H1 (cell line): ENCODE results near the gene DESI1. TPM values are rescaled to one million over a fixed set of nuclear protein-coding genes. Genes with fewer than 3 reads are reported as not detected.

Experiments
- CTCF ChIA-PET: fragments of 300-600 bp; sonication (Branson Sonifier 250); formaldehyde crosslinking; loops from one replicate; lab custom pipeline; 2021; ENCODE audit not compliant: partially characterized antibody; lab: Charles Lee
- POLR2A ChIA-PET: fragments of 300-600 bp; sonication (Branson Sonifier 250); formaldehyde crosslinking; loops from one replicate; lab custom pipeline; 2021; ENCODE audit warnings: inconsistent platforms; ENCODE audit not compliant: partially characterized antibody; lab: Charles Lee
- DNase-seq, 2 experiments: peaks; one replicate each; pipeline versions ENCODE4 v3.0.0 to v3.0.0-alpha.2; 2010 to 2022; ENCODE audit warnings: low spot score in 2 of 2, low read depth in 1 of 2, mixed read lengths in 1 of 2
- FAIRE-seq: peaks from 2 replicates; lab custom pipeline; 2011; peaks lifted over from hg19 to GRCh38; lab: Jason Lieb, UNC
- H2AFZ ChIP-seq: 2 replicates; pipeline ENCODE4 v1.8.1; 2012; ENCODE audit warnings: low read length, inconsistent platforms
- H2AK5ac ChIP-seq: 2 replicates; pipeline ENCODE4 v1.6.1; 2013; ENCODE audit warnings: low read depth, low read length
- H2BK120ac ChIP-seq: replicated peaks from 2 replicates; pipeline ENCODE3; 2013; ENCODE audit warnings: low read depth, low read length, inconsistent platforms
- H2BK12ac ChIP-seq: 2 replicates; pipeline ENCODE4 v1.6.1; 2013; ENCODE audit warnings: low read depth, low read length
- H2BK15ac ChIP-seq: 2 replicates; pipeline ENCODE4 v1.6.1; 2013; ENCODE audit warnings: low read length
- H2BK20ac ChIP-seq: 2 replicates; pipeline ENCODE4 v1.6.1; 2013; ENCODE audit warnings: low read length
- H2BK5ac ChIP-seq: 2 replicates; pipeline ENCODE4 v1.6.1; 2013; ENCODE audit warnings: low read depth, low read length
- H3K14ac ChIP-seq: 2 replicates; pipeline ENCODE4 v1.6.1; 2013; ENCODE audit warnings: inconsistent platforms; ENCODE audit not compliant: insufficient read length
- H3K18ac ChIP-seq: 2 replicates; pipeline ENCODE4 v1.6.1; 2013; ENCODE audit warnings: low read length; ENCODE audit errors: extremely low read depth
- H3K23ac ChIP-seq: 2 replicates; pipeline ENCODE4 v1.6.1; 2013; ENCODE audit warnings: inconsistent platforms; ENCODE audit not compliant: insufficient read length
- H3K23me2 ChIP-seq: 2 replicates; pipeline ENCODE4 v1.6.1; 2013; ENCODE audit warnings: low read depth, low read length
- H3K27ac ChIP-seq: 2 replicates; pipeline ENCODE4 v1.6.1; 2011; ENCODE audit warnings: low read depth, low read length, inconsistent platforms
- H3K27me3 ChIP-seq, 4 experiments: replicated peaks in 1 of 4; 1 replicate in 1 of 4; 2 replicates in 3 of 4; pipeline versions ENCODE4 v1.6.1 to v1.8.1; 2011 to 2013; ENCODE audit warnings: low read length in 3 of 4, mild to moderate bottlenecking in 3 of 4, inconsistent platforms in 2 of 4, mixed read lengths in 2 of 4, moderate library complexity in 1 of 4; ENCODE audit not compliant: control insufficient read depth in 3 of 4, insufficient read depth in 3 of 4; ENCODE audit errors: extremely low read depth in 1 of 4
- H3K36me3 ChIP-seq, 4 experiments: 2 replicates each; pipeline versions ENCODE4 v1.6.1 to v1.8.1; 2011 to 2013; ENCODE audit warnings: mild to moderate bottlenecking in 4 of 4, low read length in 3 of 4, moderate library complexity in 2 of 4, control low read depth in 1 of 4, inconsistent platforms in 1 of 4; ENCODE audit not compliant: insufficient read depth in 4 of 4, control insufficient read depth in 2 of 4
- H3K4ac ChIP-seq: replicated peaks from 2 replicates; pipeline ENCODE3; 2013; ENCODE audit warnings: low read length, low read depth, mixed read lengths, inconsistent platforms; ENCODE audit not compliant: insufficient read length
- H3K4me1 ChIP-seq, 4 experiments: replicated peaks in 1 of 4; 1 replicate in 1 of 4; 2 replicates in 3 of 4; pipeline versions ENCODE4 v1.6.1 to v1.8.1; 2011 to 2013; ENCODE audit warnings: low read length in 3 of 4, inconsistent platforms in 2 of 4, mixed read lengths in 1 of 4; ENCODE audit not compliant: insufficient read depth in 4 of 4, control insufficient read depth in 3 of 4
- H3K4me2 ChIP-seq, 2 experiments: 2 replicates each; pipeline versions ENCODE4 v1.6.1 to v1.8.1; 2011 to 2013; ENCODE audit warnings: low read depth in 2 of 2, low read length in 2 of 2, control low read depth in 1 of 2, inconsistent platforms in 1 of 2, mild to moderate bottlenecking in 1 of 2; ENCODE audit not compliant: insufficient read depth in 1 of 2
- H3K4me3 ChIP-seq, 4 experiments: fragments of 200-600, 300-600 bp in 1 of 4; sonication (generic), shearing (Covaris generic), sonication (Bioruptor Twin) in 1 of 4; 2 replicates each; pipeline versions ENCODE4 v1.5.1 to v1.8.1; 2011 to 2016; ENCODE audit warnings: low read length in 4 of 4, low read depth in 3 of 4, control low read depth in 2 of 4, inconsistent platforms in 2 of 4, mild to moderate bottlenecking in 2 of 4, mixed read lengths in 1 of 4, moderate library complexity in 1 of 4; ENCODE audit not compliant: insufficient read depth in 2 of 4; ENCODE audit errors: extremely low read depth in 1 of 4
- H3K56ac ChIP-seq: replicated peaks from 2 replicates; pipeline ENCODE3; 2013; ENCODE audit warnings: low read depth, mild to moderate bottlenecking, mixed read lengths, low read length, inconsistent platforms; ENCODE audit not compliant: insufficient read length
- H3K79me1 ChIP-seq: 2 replicates; pipeline ENCODE4 v1.6.1; 2013; ENCODE audit warnings: low read depth, low read length, control low read depth
- H3K79me2 ChIP-seq, 2 experiments: 2 replicates each; pipeline versions ENCODE4 v1.6.1 to v1.8.1; 2012 to 2013; ENCODE audit warnings: low read length in 2 of 2, mild to moderate bottlenecking in 2 of 2, inconsistent platforms in 1 of 2; ENCODE audit not compliant: insufficient read depth in 2 of 2, control insufficient read depth in 1 of 2
- H3K9ac ChIP-seq, 4 experiments: replicated peaks in 1 of 4; 1 replicate in 1 of 4; 2 replicates in 3 of 4; pipeline versions ENCODE4 v1.6.1 to v1.8.1; 2011 to 2013; ENCODE audit warnings: low read depth in 3 of 4, low read length in 3 of 4, control low read depth in 2 of 4, mild to moderate bottlenecking in 2 of 4, moderate library complexity in 2 of 4, inconsistent platforms in 1 of 4; ENCODE audit errors: extremely low read depth in 1 of 4
- H3K9me3 ChIP-seq, 2 experiments: 2 replicates each; pipeline versions ENCODE4 v1.6.1 to v1.8.1; 2012 to 2013; ENCODE audit warnings: mild to moderate bottlenecking in 2 of 2, moderate library complexity in 2 of 2, control low read depth in 1 of 2, inconsistent platforms in 1 of 2, low read depth in 1 of 2, low read length in 1 of 2, mixed read lengths in 1 of 2; ENCODE audit not compliant: insufficient read depth in 2 of 2
- H4K20me1 ChIP-seq, 2 experiments: replicated peaks in 1 of 2; 2 replicates each; pipeline versions ENCODE3 to v1.8.1; 2011 to 2013; ENCODE audit warnings: inconsistent platforms in 2 of 2, low read length in 2 of 2, mild to moderate bottlenecking in 1 of 2; ENCODE audit not compliant: insufficient read depth in 2 of 2, control insufficient read depth in 1 of 2
- H4K5ac ChIP-seq: 2 replicates; pipeline ENCODE4 v1.6.1; 2013; ENCODE audit warnings: low read length, low read depth, mixed read lengths, inconsistent platforms; ENCODE audit not compliant: insufficient read length
- H4K8ac ChIP-seq: 2 replicates; pipeline ENCODE4 v1.8.0; 2013; ENCODE audit warnings: mild to moderate bottlenecking, moderate library complexity, low read length, inconsistent platforms; ENCODE audit not compliant: insufficient read depth; ENCODE audit errors: extremely low read depth
- H4K91ac ChIP-seq: replicated peaks from 2 replicates; pipeline ENCODE3; 2013; ENCODE audit warnings: low read length, mixed read lengths, inconsistent platforms; ENCODE audit not compliant: insufficient read length
- CBX8 ChIP-seq: fragments of 300-800, 300-1000 bp; sonication (generic); IDR thresholded peaks from 2 replicates; pipeline ENCODE4 v1.7.1; 2016; ENCODE audit warnings: low read depth, low read length, borderline replicate concordance
- GTF2F1 ChIP-seq: IDR thresholded peaks from 2 replicates; pipeline ENCODE4 v1.6.1; 2012; ENCODE audit warnings: low read depth, low read length, improper control_type of control experiment, borderline replicate concordance
- HDAC6 ChIP-seq: IDR thresholded peaks from one replicate; pipeline ENCODE4 v1.7.1; 2012; ENCODE audit warnings: low read depth, mild to moderate bottlenecking, inconsistent platforms, low read length, moderate library complexity
- JUND ChIP-seq: IDR thresholded peaks from 2 replicates; pipeline ENCODE4 v1.6.1; 2011; ENCODE audit warnings: mild to moderate bottlenecking, improper control_type of control experiment, low read length
- KDM4A ChIP-seq: IDR thresholded peaks from one replicate; pipeline ENCODE4 v1.7.1; 2012; ENCODE audit warnings: low read depth, mild to moderate bottlenecking, moderate library complexity, low read length, inconsistent platforms; ENCODE audit not compliant: severe bottlenecking
- MAX ChIP-seq: IDR thresholded peaks from 2 replicates; pipeline ENCODE4 v1.6.1; 2012; ENCODE audit warnings: inconsistent platforms
- NRF1 ChIP-seq: IDR thresholded peaks from 2 replicates; pipeline ENCODE4 v1.6.1; 2011; ENCODE audit warnings: mild to moderate bottlenecking, low read depth, low read length, improper control_type of control experiment
- PHF8 ChIP-seq: fragments of 200-600 bp; sonication (generic); conservative IDR thresholded peaks from 2 replicates; pipeline ENCODE4 v1.7.1; 2012; ENCODE audit warnings: low read depth, mild to moderate bottlenecking, inconsistent platforms, low read length, moderate library complexity
- RBBP5 ChIP-seq: IDR thresholded peaks from 2 replicates; pipeline ENCODE4 v1.7.1; 2012; ENCODE audit warnings: low read depth, mild to moderate bottlenecking, inconsistent platforms, low read length, moderate library complexity, borderline replicate concordance
- SIN3A ChIP-seq, 2 experiments: IDR thresholded peaks in 1 of 2; conservative IDR thresholded peaks in 1 of 2; 2 replicates each; pipeline ENCODE4 v1.6.1; 2011 to 2012; ENCODE audit warnings: low read length in 2 of 2, improper control_type of control experiment in 1 of 2, low read depth in 1 of 2, mild to moderate bottlenecking in 1 of 2
- SIRT6 ChIP-seq: IDR thresholded peaks from one replicate; pipeline ENCODE4 v1.7.1; 2012; ENCODE audit warnings: low read length, inconsistent platforms
- SIX5 ChIP-seq: IDR thresholded peaks from 2 replicates; pipeline ENCODE4 v1.6.1; 2011; ENCODE audit warnings: mild to moderate bottlenecking, low read depth, low read length
- TAF1 ChIP-seq: IDR thresholded peaks from 2 replicates; pipeline ENCODE4 v1.6.1; 2011; ENCODE audit warnings: mild to moderate bottlenecking, low read depth, low read length
- TEAD4 ChIP-seq: IDR thresholded peaks from 2 replicates; pipeline ENCODE4 v1.6.1; 2012; ENCODE audit warnings: low read depth, low read length, inconsistent platforms, mixed read lengths
- YY1 ChIP-seq: IDR thresholded peaks from 2 replicates; pipeline ENCODE4 v1.6.1; 2011; ENCODE audit warnings: low read depth, mild to moderate bottlenecking, low read length
- WGBS, 2 experiments: shearing (Covaris generic) in 1 of 2; methylation state at CpG; one replicate each; pipeline versions ENCODE4 v1.1.6 to v1.1.7; 2013 to 2015; ENCODE audit warnings: low lambda C conversion rate in 2 of 2, mixed read lengths in 2 of 2, inconsistent platforms in 1 of 2, low coverage in 1 of 2, missing lambda C conversion rate in 1 of 2; ENCODE audit not compliant: insufficient replicate concordance in 2 of 2, insufficient coverage in 1 of 2, insufficient read length in 1 of 2; ENCODE audit errors: extremely low coverage in 1 of 2, missing lambda C conversion rate in 1 of 2; 5-methylcytosine and 5-hydroxymethylcytosine counted together
- polyA plus RNA-seq, 7 experiments: library from polyadenylated mRNA; depleted of rRNA in 3 of 7; stranded (reverse) in 5 of 7; unstranded in 2 of 7; fragments of >200 nt in 5 of 7; fragments of 200-250 nt in 2 of 7; gene quantifications; 1 replicate in 5 of 7; 2 replicates in 1 of 7; 4 replicates in 1 of 7; pipeline versions ENCODE4 v1.2.1 to v1.2.3, GENCODE V29; 2011 to 2013; ENCODE audit warnings: missing spikeins in 2 of 7, mixed read lengths in 2 of 7
- total RNA-seq: library from RNA; stranded (reverse); fragmentation: NEBNext Ultra II Directional; extraction: Animal tissue kit (Norgen Biotek cat#: 25700); gene quantifications from 2 replicates; pipeline ENCODE4 v1.2.1, GENCODE V29; 2021

Gene DESI1
- total and polyA plus RNA-seq, 2 of the 8 experiments (the other 6 are each of a cell fraction or from before 2014, with no cell fraction given) = 27.6 to 34.3 TPM

- Histone ChIP-seq H2AK5ac (no peak overlapping the region), H3K14ac (no peak overlapping the region), H2BK15ac (no peak overlapping the region), H2BK120ac (no peak overlapping the region), H2AFZ (no peak overlapping the region), H3K4me3 (no peak overlapping the region), H3K79me2 (no peaks in the 10 kb centered on the region; a peak in 1 of 4 replicates), H2BK12ac (no peak overlapping the region), H4K91ac (no peak overlapping the region), H3K4me1 (no peaks in the 10 kb centered on the region), H3K23ac (no peak overlapping the region), H3K4me2 (no peak overlapping the region), H4K20me1 (peaks cover 0 to 5% of the 10 kb centered on the region in 2 experiments), H3K4ac (no peak overlapping the region), H3K27ac (no peak overlapping the region), H3K18ac (no peak overlapping the region), H3K79me1 (no peaks in the 10 kb centered on the region; the same call in 1 of the 2 replicates), H3K56ac (no peak overlapping the region), H3K23me2 (no peaks in the 10 kb centered on the region), H4K8ac (no peak overlapping the region), H3K9ac (no peak overlapping the region), H2BK20ac (no peak overlapping the region), H3K36me3 (peaks cover 46 to 93% (median 73%) of the 10 kb centered on the region in 4 experiments), H2BK5ac (no peak overlapping the region), H4K5ac (no peak overlapping the region), H3K27me3 (no peaks in the 10 kb centered on the region), H3K9me3 (no peaks in the 10 kb centered on the region)
- POLR2A ChIA-PET = interaction anchor here (1.3 to 16.5 kb wide), 8 partner anchors 9 to 41 kb away, joined by 3 to 129 read pairs (median 5); partner anchors contain the start of genes DESI1 and XRCC6
- FAIRE-seq = no peak
- TF ChIP-seq SIRT6 (no peak), NRF1 (no peak), JUND (no peak), PHF8 (no peak), CBX8 (no peak), HDAC6 (no peak), YY1 (no peak), SIX5 (no peak), TAF1 (no peak), MAX (no peak), GTF2F1 (no peak), KDM4A (no peak), RBBP5 (no peak), SIN3A (conservative IDR thresholded peaks at IDR 0.05 in 1 of 2, IDR thresholded peaks at IDR 0.05 in 1 of 2; ENCODE audit: low read depth in 1 of 2, low read length in 2 of 2) (no peak), TEAD4 (no peak)
- no peak for DNase-seq
- 98% methylated on average over 11 of the region's 11 CpGs; no CpG with 5 or more reads in 1 of the 2 experiments for WGBS, 2 experiments
- CTCF ChIA-PET = interaction anchor here (1.2 to 1.8 kb wide), 4 partner anchors 9 to 96 kb away, joined by 3 to 7 read pairs (median 4); no protein-coding TSS in a partner anchor
Measured at GRCh38 chr22:41650821-41651220, 30.0 kb upstream of the DESI1 start.
